A673 (cell line): Measurements from ENCODE around the gene SLMAP.

ENCODE experiments used
- EZH2 ChIP-seq: fragments of 200-600 bp; sonication (generic); IDR thresholded peaks from 2 replicates; pipeline ENCODE4 v1.6.1; 2017; ENCODE audit warnings: borderline replicate concordance, low read depth, mild to moderate bottlenecking, mixed read lengths, antibody characterized with exemption, low read length; ENCODE audit not compliant: poor library complexity, severe bottlenecking
- TF ChIP-seq, protein P1 (sequence below): fragments of 300-800, 200-600 bp; sonication (generic); conservative IDR thresholded peaks from 2 replicates; pipeline ENCODE4 v1.5.1; 2017; ENCODE audit warnings: low read depth, mild to moderate bottlenecking, antibody characterized with exemption, low read length, moderate library complexity, mixed read lengths

GRCh38 chr3:57903124-57903890 is 147.2 kb downstream of the SLMAP start:
- TF ChIP-seq, protein P1, sequence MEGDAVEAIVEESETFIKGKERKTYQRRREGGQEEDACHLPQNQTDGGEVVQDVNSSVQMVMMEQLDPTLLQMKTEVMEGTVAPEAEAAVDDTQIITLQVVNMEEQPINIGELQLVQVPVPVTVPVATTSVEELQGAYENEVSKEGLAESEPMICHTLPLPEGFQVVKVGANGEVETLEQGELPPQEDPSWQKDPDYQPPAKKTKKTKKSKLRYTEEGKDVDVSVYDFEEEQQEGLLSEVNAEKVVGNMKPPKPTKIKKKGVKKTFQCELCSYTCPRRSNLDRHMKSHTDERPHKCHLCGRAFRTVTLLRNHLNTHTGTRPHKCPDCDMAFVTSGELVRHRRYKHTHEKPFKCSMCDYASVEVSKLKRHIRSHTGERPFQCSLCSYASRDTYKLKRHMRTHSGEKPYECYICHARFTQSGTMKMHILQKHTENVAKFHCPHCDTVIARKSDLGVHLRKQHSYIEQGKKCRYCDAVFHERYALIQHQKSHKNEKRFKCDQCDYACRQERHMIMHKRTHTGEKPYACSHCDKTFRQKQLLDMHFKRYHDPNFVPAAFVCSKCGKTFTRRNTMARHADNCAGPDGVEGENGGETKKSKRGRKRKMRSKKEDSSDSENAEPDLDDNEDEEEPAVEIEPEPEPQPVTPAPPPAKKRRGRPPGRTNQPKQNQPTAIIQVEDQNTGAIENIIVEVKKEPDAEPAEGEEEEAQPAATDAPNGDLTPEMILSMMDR, result no peak
- no peak for TF ChIP-seq EZH2
